Vagina (tissue), 2 donors: ENCODE data around the gene MDGA2. TPM values are rescaled to one million over a fixed set of nuclear protein-coding genes. Genes with fewer than 3 reads are reported as not detected.

ENCODE experiments used
- DNase-seq, 2 donors: peaks; one replicate each; pipeline ENCODE4 v3.0.0-alpha.2; 2017; ENCODE audit errors: extremely low spot score in 2 of 2
- H3K27ac ChIP-seq: fragments of 200-600 bp; sonication (generic); one replicate; pipeline ENCODE4 v1.5.1; 2019
- H3K27me3 ChIP-seq: fragments of 200-600 bp; sonication (generic); one replicate; pipeline ENCODE4 v1.5.1; 2019
- H3K36me3 ChIP-seq, 2 donors: fragments of 200-600 bp; sonication (generic); one replicate each; pipeline ENCODE4 v1.5.1; 2017 to 2019
- H3K4me1 ChIP-seq: fragments of 200-600 bp; sonication (generic); one replicate; pipeline ENCODE4 v1.5.1; 2019
- H3K4me3 ChIP-seq, 2 donors: fragments of 200-600 bp; sonication (generic); 1 replicate in 1 of 2; 2 replicates in 1 of 2; pipeline ENCODE4 v1.5.1; 2016 to 2019
- H3K9me3 ChIP-seq: fragments of 200-600 bp; sonication (generic); one replicate; pipeline ENCODE4 v1.5.1; 2019
- POLR2A ChIP-seq, 2 donors: fragments of 450-650 bp; IDR thresholded peaks; one replicate each; pipeline ENCODE4 v1.6.1; 2017; ENCODE audit warnings: antibody characterized with exemption in 2 of 2, mild to moderate bottlenecking in 2 of 2, moderate library complexity in 2 of 2
- POLR2AphosphoS5 ChIP-seq, 2 donors: sonication (generic); formaldehyde crosslinking; IDR thresholded peaks; one replicate each; pipeline ENCODE4 v1.9.0; 2017; ENCODE audit warnings: antibody characterized with exemption in 2 of 2, mild to moderate bottlenecking in 2 of 2, low read depth in 1 of 2; ENCODE audit not compliant: insufficient read depth in 1 of 2
- intact Hi-C: fragments of 100-400 bp; cut with DNase I; formaldehyde crosslinking; loops from one replicate; pipeline ENCODE4 v1.15.1; 2023
- total RNA-seq: library from RNA; depleted of rRNA; stranded (reverse); fragments of >200 nt; gene quantifications from one replicate; pipeline ENCODE4 v1.2.3, GENCODE V29; 2016
- TF ChIP-seq, protein P1 (sequence below), 3 experiments: fragments of 450-650 bp in 2 of 3; fragments of 200-600 bp in 1 of 3; sonication (generic) in 1 of 3; IDR thresholded peaks; one replicate each; pipeline ENCODE4 v1.5.1; 2017 to 2019; ENCODE audit warnings: antibody characterized with exemption in 3 of 3, mild to moderate bottlenecking in 2 of 3, moderate library complexity in 2 of 3

MDGA2 gene
- total RNA-seq, 1 donor from 2014 or later, result not detected

DNA sequence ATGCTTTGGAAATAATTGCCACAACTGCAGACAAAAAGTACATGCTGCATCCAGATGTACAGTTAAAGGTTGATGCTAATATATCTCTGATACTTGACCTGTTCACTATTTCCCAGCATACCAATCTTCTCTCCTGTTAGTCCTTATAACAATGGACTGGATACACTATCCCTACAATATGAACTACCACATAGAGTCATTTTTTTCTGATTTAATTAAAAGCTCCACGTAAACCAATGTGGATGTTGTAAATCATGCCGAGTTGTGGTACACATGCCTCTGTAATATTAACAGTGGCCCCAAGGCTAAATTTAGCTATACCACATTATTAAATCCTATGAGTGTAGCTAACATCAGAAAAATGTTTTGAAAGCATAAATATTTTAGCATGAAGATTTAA is 554.8 kb downstream of the MDGA2 start:
- Histone ChIP-seq H3K27ac (no peak overlapping the region), H3K9me3 (no peaks in the 10 kb centered on the region), H3K36me3 (no peaks in the 10 kb centered on the region), H3K27me3 (no peaks in the 10 kb centered on the region), H3K4me3 (no peak overlapping the region), H3K4me1 (no peaks in the 10 kb centered on the region)
- intact Hi-C loops, result no loop called here
- no peak for TF ChIP-seq POLR2A (IDR thresholded peaks at IDR 0.05)
- no peak for DNase-seq

DNA sequence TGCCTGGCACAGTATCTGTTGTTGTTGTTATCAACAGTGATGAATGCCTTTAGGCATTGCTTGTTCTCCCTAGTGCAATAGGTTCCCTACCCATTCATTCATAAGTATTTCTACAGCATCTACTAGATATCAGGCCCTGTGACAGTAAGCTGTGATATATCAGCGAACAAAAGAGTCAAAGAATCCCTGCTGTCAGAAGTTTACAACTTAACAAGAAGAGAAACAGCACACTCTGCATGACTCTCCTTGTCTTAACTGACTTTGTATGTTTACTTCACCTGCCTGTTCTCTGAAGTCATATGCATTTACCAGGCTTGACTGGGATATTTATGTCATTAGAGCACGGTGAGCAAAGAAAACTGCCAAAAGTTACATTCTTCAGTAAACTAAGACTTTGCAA is 571.6 kb downstream of the MDGA2 start:
- DNase-seq, result no peak
- no peaks in the 10 kb centered on the region for H3K27me3 ChIP-seq
- TF ChIP-seq POLR2AphosphoS5 (IDR thresholded peaks at IDR 0.05; ENCODE audit: insufficient read depth in 1 of 2, low read depth in 1 of 2) (no peak), POLR2A (IDR thresholded peaks at IDR 0.05) (no peak)
- TF ChIP-seq, protein P1, sequence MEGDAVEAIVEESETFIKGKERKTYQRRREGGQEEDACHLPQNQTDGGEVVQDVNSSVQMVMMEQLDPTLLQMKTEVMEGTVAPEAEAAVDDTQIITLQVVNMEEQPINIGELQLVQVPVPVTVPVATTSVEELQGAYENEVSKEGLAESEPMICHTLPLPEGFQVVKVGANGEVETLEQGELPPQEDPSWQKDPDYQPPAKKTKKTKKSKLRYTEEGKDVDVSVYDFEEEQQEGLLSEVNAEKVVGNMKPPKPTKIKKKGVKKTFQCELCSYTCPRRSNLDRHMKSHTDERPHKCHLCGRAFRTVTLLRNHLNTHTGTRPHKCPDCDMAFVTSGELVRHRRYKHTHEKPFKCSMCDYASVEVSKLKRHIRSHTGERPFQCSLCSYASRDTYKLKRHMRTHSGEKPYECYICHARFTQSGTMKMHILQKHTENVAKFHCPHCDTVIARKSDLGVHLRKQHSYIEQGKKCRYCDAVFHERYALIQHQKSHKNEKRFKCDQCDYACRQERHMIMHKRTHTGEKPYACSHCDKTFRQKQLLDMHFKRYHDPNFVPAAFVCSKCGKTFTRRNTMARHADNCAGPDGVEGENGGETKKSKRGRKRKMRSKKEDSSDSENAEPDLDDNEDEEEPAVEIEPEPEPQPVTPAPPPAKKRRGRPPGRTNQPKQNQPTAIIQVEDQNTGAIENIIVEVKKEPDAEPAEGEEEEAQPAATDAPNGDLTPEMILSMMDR (IDR thresholded peaks at IDR 0.05), result no peak
- intact Hi-C loops, result no loop called here
- no peaks in the 10 kb centered on the region for H3K4me1 ChIP-seq
- H3K27ac ChIP-seq, result no peak overlapping the region
- H3K9me3 ChIP-seq, result no peaks in the 10 kb centered on the region
- no peak overlapping the region for H3K4me3 ChIP-seq
- no peaks in the 10 kb centered on the region for H3K36me3 ChIP-seq

DNA sequence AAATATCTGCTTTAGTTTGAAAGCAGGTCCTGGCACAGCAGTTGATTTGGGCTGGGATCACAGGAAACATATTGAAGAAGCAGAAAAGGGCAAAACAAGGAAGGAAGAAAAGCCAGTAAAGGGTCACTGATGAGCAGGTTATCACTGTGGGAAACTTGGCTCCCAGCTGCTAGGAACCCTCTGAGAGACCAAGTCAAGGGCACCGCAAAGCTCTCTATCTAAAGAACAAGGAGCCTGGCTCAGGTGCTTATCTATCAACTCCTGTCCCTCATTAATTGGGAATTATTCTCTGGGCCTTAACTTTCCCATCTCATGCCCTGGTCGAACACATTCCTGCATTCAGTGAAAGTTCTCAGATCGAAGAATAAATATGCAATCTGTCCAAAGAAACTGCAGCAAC is 572.9 kb downstream of the MDGA2 start:
- no peak for DNase-seq
- intact Hi-C loops, result no loop called here
- no peak overlapping the region for H3K4me3 ChIP-seq

DNA sequence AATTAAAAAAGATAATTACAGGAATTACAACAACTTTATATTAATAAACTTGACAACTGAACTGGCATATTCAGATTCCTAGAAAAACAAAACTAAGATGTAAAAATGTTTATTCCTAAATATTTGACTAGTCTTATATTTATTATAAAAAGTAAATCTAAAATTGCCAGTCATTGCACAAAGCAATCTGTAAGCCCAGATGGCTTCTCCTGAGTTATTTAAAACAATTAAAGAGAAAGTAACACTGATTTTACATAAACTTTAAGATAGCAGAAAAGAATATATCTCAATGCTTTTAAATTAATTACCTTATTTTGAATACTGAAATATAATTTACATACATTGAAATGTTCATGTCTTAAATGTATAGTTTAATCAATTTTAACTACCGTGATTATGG is 589.7 kb downstream of the MDGA2 start:
- no peak for DNase-seq
- intact Hi-C loops, result no loop called here
- Histone ChIP-seq H3K27me3 (no peaks in the 10 kb centered on the region), H3K4me3 (no peak overlapping the region), H3K36me3 (no peaks in the 10 kb centered on the region), H3K4me1 (no peaks in the 10 kb centered on the region), H3K27ac (no peak overlapping the region), H3K9me3 (no peaks in the 10 kb centered on the region)
- TF ChIP-seq, protein P1 (IDR thresholded peaks at IDR 0.05), result no peak
- TF ChIP-seq POLR2AphosphoS5 (IDR thresholded peaks at IDR 0.05; ENCODE audit: insufficient read depth in 1 of 2, low read depth in 1 of 2), result no peak
- no peak for TF ChIP-seq POLR2A (IDR thresholded peaks at IDR 0.05)

More for the DNA sequence above, 572.9 kb downstream of the MDGA2 start:
- H3K4me1 ChIP-seq, result no peaks in the 10 kb centered on the region
- TF ChIP-seq, protein P1 (IDR thresholded peaks at IDR 0.05), result no peak
- TF ChIP-seq POLR2AphosphoS5 (IDR thresholded peaks at IDR 0.05; ENCODE audit: insufficient read depth in 1 of 2, low read depth in 1 of 2), result no peak
- no peak for TF ChIP-seq POLR2A (IDR thresholded peaks at IDR 0.05)
- H3K9me3 ChIP-seq, result no peaks in the 10 kb centered on the region
- no peaks in the 10 kb centered on the region for H3K36me3 ChIP-seq
- H3K27ac ChIP-seq, result no peak overlapping the region
- H3K27me3 ChIP-seq, result no peaks in the 10 kb centered on the region

DNA sequence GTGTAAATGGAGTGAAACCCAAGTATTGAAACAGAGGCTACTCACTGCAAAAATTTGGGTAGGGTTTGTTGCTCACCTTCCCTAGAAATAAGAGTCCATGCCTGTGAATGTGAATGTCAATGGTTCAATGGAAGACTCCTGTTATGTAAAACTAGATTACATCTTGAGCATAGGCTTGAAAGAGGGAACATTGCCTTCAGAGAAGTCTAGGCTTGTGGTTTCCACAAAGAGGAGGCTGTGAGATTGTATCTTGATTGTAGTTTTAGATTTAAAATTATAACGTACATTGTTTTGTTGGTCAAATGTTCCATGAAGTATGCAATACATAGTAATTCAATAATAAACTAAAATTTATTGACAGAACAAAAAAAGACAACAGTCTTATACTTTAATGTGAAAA is 610.1 kb downstream of the MDGA2 start:
- H3K36me3 ChIP-seq, result no peaks in the 10 kb centered on the region
- intact Hi-C loops, result no loop called here
- no peaks in the 10 kb centered on the region for H3K9me3 ChIP-seq
- no peak overlapping the region for H3K4me3 ChIP-seq
- no peak for DNase-seq
- no peak for TF ChIP-seq POLR2AphosphoS5 (IDR thresholded peaks at IDR 0.05; ENCODE audit: insufficient read depth in 1 of 2, low read depth in 1 of 2)
- TF ChIP-seq, protein P1 (IDR thresholded peaks at IDR 0.05), result no peak
- TF ChIP-seq POLR2A (IDR thresholded peaks at IDR 0.05), result no peak
- no peaks in the 10 kb centered on the region for H3K4me1 ChIP-seq
- no peak overlapping the region for H3K27ac ChIP-seq
- H3K27me3 ChIP-seq, result no peaks in the 10 kb centered on the region

DNA sequence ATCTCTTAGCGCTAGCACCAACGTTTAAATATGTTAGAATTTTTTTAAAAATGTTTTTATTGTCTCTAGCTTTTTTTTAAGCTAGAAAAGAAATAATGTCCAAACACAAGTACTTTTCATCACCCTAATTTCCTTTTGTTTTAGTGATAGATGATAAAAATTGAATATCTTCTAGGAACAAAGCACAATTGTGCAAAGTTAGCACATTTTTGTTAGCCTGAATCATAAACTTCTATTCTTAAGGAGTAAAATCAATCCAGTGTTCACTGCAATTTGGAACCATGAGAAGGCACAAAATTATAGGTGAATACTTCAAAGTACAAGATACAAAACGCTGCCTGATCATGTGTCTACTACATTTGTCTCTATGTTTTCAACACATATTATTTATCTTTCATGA is 615.4 kb downstream of the MDGA2 start:
- Histone ChIP-seq H3K27me3 (no peaks in the 10 kb centered on the region), H3K9me3 (no peaks in the 10 kb centered on the region), H3K4me3 (no peak overlapping the region), H3K27ac (no peak overlapping the region), H3K36me3 (no peaks in the 10 kb centered on the region), H3K4me1 (no peaks in the 10 kb centered on the region)
- no peak for TF ChIP-seq POLR2AphosphoS5 (IDR thresholded peaks at IDR 0.05; ENCODE audit: insufficient read depth in 1 of 2, low read depth in 1 of 2)
- no peak for TF ChIP-seq POLR2A (IDR thresholded peaks at IDR 0.05)
- TF ChIP-seq, protein P1 (IDR thresholded peaks at IDR 0.05), result no peak
- intact Hi-C loops, result no loop called here
- DNase-seq, result no peak
